Measurements from ENCODE around the gene SMPX.
"Not testable (repeated sequence)": the region's sequence is repeated elsewhere in the genome, so short reads cannot be mapped to it uniquely, and the experiment has no call there.

The SMPX gene

GRCh38 chrX:21757960-21758359 lies at the start of gene SMPX:
Gene SMPX, minus strand, starts transcription at chrX:21758116. Its CDS starts 3,826 bp downstream, at chrX:21754290.
- FAIRE-seq: no peak

- no peak for FAIRE-seq
Measured at GRCh38 chrX:21806691-21807090, 48.8 kb upstream of the SMPX start.

GRCh38 chrX:21802839-21803238 lies 44.9 kb upstream of the SMPX start:
- no peak for FAIRE-seq

GRCh38 chrX:21802054-21802670 lies 44.2 kb upstream of the SMPX start:
- no peak for FAIRE-seq

DNA sequence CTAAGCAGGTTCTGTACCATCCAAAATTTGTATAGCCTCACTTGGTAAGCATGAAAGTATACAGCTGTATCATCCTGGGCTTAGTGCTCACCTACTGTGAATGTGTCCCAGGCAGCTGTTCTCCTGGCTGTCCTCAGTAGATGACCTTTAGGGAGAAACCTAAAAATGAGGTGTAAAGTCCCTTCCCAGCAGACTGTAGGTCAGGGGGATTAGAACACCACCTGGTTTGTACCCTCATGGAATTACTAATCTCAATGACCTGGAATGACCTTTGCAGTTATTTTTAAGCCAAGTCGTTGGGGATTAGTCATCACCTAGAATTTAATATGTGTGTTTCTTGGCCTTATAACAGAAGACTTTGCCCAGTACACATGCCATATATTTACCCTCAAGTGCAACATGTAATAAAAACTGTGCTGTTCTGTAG lies 42.4 kb upstream of the SMPX start:
- FAIRE-seq: no peak

GRCh38 chrX:21799767-21800166 lies 41.9 kb upstream of the SMPX start:
- no peak for FAIRE-seq

DNA sequence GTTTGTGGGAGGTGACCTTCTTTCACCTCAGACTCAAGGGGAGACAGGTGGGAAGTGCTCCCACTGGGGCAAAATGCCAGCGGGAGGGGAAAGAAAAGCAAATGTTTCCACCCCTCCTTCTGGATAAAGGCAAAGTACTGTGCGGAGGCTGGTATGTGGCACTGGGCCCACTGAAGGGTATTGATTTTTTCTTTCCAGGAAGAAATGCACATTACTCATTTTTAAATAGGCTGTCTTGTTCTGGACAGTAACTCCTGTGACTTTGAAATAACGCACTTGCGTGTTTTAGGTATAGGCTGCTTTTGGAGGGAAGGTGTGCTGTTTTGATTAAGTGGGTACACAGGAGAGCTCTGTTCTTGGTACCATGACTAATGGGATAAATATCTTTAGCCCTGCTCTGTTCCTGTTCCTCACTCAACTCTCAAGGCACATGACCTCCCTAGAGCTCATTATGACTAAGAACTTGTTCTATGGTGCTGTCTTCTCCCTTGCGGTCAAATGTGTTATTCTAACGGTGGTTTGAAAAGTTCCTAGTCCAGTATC lies 40.8 kb upstream of the SMPX start:
- FAIRE-seq: no peak

GRCh38 chrX:21781976-21782375 lies 24.1 kb upstream of the SMPX start:
- FAIRE-seq: no peak

DNA sequence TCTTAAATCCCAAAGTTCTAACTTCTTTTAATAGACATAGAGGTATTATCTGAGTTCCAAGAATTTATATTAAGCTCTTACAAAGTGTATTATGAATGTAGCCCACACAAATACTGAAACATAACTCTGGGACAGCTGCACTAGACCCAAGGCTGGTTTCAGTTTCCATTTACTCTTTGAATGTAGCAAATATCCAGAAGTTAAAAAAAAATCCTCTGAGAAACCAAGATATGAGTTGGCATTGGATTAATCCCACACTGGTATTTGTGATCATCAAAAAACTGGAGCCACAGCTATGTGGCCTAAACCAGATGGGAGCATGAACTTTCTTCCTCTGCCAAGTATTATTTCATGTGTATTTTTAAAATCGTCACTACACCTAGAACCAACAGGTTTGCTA lies 23.6 kb upstream of the SMPX start:
- FAIRE-seq: no peak

GRCh38 chrX:21779095-21779494 lies 21.2 kb upstream of the SMPX start:
- FAIRE-seq: no peak

DNA sequence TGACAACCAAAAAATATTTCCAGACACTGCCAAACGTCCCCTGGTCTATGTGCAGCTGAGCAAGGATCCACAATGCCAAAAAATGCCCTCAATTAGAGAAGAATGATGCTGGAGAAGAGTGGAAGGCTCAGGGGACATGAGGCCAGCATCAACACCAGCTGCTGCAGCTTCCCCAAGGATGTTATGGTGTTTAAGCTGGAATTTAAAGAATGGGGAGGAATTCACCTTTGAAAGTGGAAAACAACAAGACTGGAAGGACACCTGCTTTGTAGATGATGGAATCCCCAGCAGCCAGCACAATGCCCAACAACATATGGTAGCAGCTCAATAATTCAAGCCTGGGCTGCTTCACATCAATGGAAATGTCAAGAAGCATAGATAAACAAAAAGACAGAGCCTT lies 20.3 kb upstream of the SMPX start:
- FAIRE-seq: no peak

GRCh38 chrX:21775128-21775527 lies 17.2 kb upstream of the SMPX start:
- not testable (repeated sequence) for FAIRE-seq

- not testable (repeated sequence) for FAIRE-seq
Measured at GRCh38 chrX:21773036-21773435, 15.1 kb upstream of the SMPX start.

DNA sequence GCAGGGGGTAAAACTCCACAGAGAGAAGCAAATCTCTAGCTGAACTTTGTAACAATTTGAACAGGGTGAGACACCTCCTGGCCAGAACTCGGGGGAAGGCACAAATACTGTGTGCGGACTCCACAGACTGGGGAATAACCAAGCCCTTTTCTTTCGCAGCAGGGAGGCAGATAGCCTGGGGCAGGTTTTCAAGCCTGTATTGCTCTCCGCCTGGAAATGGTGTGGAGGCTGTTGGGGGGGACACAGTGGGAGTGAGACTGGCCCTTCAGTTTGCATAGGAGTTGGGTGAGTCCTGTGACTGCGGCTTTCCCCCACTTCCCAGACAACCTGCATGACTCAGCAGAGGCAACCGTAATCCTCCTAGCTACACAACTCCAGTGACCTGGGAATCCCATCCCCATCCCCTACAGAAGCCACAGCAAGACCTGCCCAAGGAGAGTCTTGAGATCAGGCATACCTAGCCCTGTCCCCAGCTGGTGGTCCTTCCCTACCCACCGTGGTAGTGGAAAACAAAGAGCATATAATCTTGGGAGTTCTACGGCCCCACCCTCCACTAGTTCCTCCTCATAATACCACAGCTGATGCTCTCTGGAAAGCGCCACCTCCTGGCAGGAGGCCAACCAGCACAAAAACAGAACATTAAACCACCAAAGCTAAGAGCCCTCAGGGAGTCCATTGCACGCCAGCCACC lies 12.9 kb upstream of the SMPX start:
- no peak for FAIRE-seq

DNA sequence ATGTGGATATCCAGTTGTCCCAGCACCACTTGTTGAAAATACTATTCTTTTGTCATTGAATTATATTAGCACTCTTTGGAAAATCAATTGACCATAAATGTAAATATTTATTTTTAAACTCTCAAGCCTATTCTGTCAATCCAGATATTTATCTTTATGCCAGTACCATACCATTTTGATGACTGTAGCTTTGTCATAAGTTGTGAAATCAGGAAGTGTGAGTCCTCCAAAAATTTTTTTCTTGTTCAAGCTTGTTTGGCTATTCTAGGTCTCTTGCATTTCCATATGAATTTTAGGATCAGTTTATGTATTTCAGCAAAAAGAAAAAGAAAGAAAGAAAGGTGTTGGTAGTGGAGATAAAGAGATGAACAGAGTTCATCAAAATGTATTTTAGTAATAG lies 8.2 kb upstream of the SMPX start:
- no peak for FAIRE-seq

- FAIRE-seq: no peak
Measured at GRCh38 chrX:21764008-21764407, 6.1 kb upstream of the SMPX start.

DNA sequence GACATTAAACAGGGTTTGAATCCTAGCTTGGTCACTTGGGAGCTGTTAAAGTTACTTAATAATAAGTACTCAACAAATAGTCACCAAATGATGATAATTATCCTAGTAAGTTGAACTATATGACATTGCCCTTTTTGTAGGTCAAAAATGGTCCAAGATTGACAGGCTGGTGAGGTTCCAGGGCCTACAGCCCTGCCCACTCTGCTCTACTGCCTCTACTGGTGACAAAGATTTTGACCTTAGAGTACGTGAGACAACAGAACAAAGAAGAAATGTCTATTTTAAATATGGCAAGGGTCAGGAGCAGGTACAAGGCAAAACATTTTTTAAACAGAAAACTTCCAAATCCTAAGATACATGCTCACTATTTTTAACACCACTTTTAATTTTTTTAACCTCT lies 572 bp upstream of the SMPX start:
- no peak for FAIRE-seq

GRCh38 chrX:21756785-21757529 lies 959 bp downstream of the SMPX start:
- no peak for FAIRE-seq

DNA sequence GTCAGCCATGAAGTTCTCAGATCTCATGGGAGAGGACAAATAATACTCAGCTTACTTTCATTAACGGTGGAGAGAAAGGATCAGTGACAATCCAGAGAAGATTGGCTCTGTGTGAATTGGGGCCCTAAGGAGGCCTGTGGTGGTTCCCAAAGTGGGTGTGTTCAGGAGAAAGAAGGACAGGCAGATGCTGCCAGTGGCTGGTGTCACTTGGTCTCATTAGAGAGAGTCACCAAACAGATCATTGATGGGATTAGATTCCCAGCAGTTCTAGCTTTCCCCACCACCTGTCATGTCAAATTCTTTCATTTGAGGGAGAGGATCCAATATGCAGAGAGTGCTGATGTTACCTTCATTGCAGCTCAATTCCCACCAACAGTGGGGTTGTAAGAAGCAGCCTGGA lies 8.0 kb downstream of the SMPX start:
- no peak for FAIRE-seq

GRCh38 chrX:21748235-21748634 lies 9.7 kb downstream of the SMPX start:
- peak; percentile 73 for FAIRE-seq

- peak; percentile 95 for FAIRE-seq
Measured at GRCh38 chrX:21747558-21747957, 10.4 kb downstream of the SMPX start.

DNA sequence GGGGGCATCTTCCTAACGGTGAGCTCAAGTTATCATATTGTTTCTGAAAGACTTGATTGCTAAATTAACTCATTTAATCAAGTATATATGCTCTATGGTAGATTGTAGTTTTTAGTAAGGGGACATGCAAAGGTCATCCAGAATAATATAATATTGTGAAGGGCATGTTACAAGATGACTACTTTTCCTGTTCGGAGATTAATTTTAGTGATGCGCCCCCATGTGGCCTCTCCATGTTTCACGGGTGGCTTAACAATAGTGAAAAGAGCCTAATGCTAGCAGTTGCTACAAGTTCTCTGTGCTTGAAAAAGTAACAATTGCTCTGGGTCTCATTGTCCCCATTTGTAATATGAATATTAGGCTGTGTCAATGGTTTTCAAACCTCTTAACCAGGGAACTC lies 12.2 kb downstream of the SMPX start:
- peak; percentile 57 for FAIRE-seq

GRCh38 chrX:21744721-21745120 lies 13.2 kb downstream of the SMPX start:
- FAIRE-seq: no peak

- FAIRE-seq: no peak
Measured at GRCh38 chrX:21744060-21744459, 13.9 kb downstream of the SMPX start.
